Liver (tissue), 3 donors: Measurements from ENCODE around the gene HOXA5.

Experiments used
- ATF3 ChIP-seq: IDR thresholded peaks from 2 replicates; pipeline ENCODE4 v1.6.1; 2016; ENCODE audit warnings: antibody characterized with exemption
- CTCF ChIP-seq: fragments of 150-350 bp; IDR thresholded peaks from 2 replicates; pipeline ENCODE4 v1.5.1; 2017; ENCODE audit warnings: improper control_type of control experiment, low read depth, low read length; ENCODE audit not compliant: missing input control
- FOXA1 ChIP-seq: IDR thresholded peaks from 2 replicates; pipeline ENCODE4 v1.6.1; 2016; ENCODE audit warnings: antibody characterized with exemption
- GABPA ChIP-seq, 2 donors: IDR thresholded peaks in 1 of 2; conservative IDR thresholded peaks in 1 of 2; 2 replicates each; pipeline ENCODE4 v1.6.1; 2016; ENCODE audit warnings: antibody characterized with exemption in 2 of 2, mild to moderate bottlenecking in 1 of 2, moderate library complexity in 1 of 2
- HNF4G ChIP-seq: IDR thresholded peaks from 2 replicates; pipeline ENCODE4 v1.6.1; 2016; ENCODE audit warnings: antibody characterized with exemption
- JUND ChIP-seq, 2 donors: IDR thresholded peaks; 2 replicates each; pipeline ENCODE4 v1.6.1; 2016; ENCODE audit warnings: antibody characterized with exemption in 2 of 2
- MAX ChIP-seq: IDR thresholded peaks from 2 replicates; pipeline ENCODE4 v1.6.1; 2016; ENCODE audit warnings: antibody characterized with exemption
- RAD21 ChIP-seq, 2 donors: IDR thresholded peaks; 2 replicates each; pipeline ENCODE4 v1.6.1; 2016; ENCODE audit warnings: antibody characterized with exemption in 2 of 2, mild to moderate bottlenecking in 2 of 2
- REST ChIP-seq: IDR thresholded peaks from 2 replicates; pipeline ENCODE4 v1.6.1; 2016; ENCODE audit warnings: antibody characterized with exemption, mild to moderate bottlenecking
- RXRA ChIP-seq, 2 donors: IDR thresholded peaks; 2 replicates each; pipeline ENCODE4 v1.6.1; 2017 to 2018; ENCODE audit warnings: antibody characterized with exemption in 2 of 2, mild to moderate bottlenecking in 1 of 2
- SP1 ChIP-seq: IDR thresholded peaks from 2 replicates; pipeline ENCODE4 v1.6.1; 2018; ENCODE audit warnings: antibody characterized with exemption, mild to moderate bottlenecking
- TAF1 ChIP-seq: conservative IDR thresholded peaks from 2 replicates; pipeline ENCODE4 v1.6.1; 2016; ENCODE audit warnings: antibody characterized with exemption, mild to moderate bottlenecking
- YY1 ChIP-seq: IDR thresholded peaks from 2 replicates; pipeline ENCODE4 v1.6.1; 2016; ENCODE audit warnings: antibody characterized with exemption, mild to moderate bottlenecking
- donor health status: healthy.
- donor health status: healthy.

GRCh38 chr7:27140126-27140857 lies 3.2 kb downstream of the HOXA5 start:
- no peak for TF ChIP-seq CTCF
- no peak for TF ChIP-seq YY1
- TF ChIP-seq FOXA1, result no peak
- no peak for TF ChIP-seq REST
- no peak for TF ChIP-seq ATF3
- no peak for TF ChIP-seq TAF1
- no peak for TF ChIP-seq SP1
- TF ChIP-seq RAD21 (IDR thresholded peaks at IDR 0.05), result no peak
- TF ChIP-seq MAX, result no peak
- TF ChIP-seq JUND (IDR thresholded peaks at IDR 0.05), result no peak
- TF ChIP-seq GABPA (IDR thresholded peaks at IDR 0.05 in 1 of 2, conservative IDR thresholded peaks at IDR 0.05 in 1 of 2), result no peak
- TF ChIP-seq RXRA (IDR thresholded peaks at IDR 0.05), result no peak
- TF ChIP-seq HNF4G, result no peak
